Sigmoid colon (tissue), 4 donors: ENCODE results near the gene NPAS2.

Experiments used
- CTCF ChIP-seq, 4 experiments: fragments of 450-650 bp in 3 of 4; fragments of 200-600 bp in 1 of 4; IDR thresholded peaks; one replicate each; pipeline ENCODE4 v1.5.1; 2016 to 2019; ENCODE audit warnings: antibody characterized with exemption in 4 of 4, mild to moderate bottlenecking in 3 of 4, moderate library complexity in 2 of 4
- EP300 ChIP-seq, 4 donors: sonication (generic); formaldehyde crosslinking; IDR thresholded peaks; one replicate each; pipeline ENCODE4 v1.6.1; 2017; ENCODE audit warnings: antibody characterized with exemption in 4 of 4
- POLR2A ChIP-seq, 2 donors: fragments of 450-650 bp; IDR thresholded peaks; one replicate each; pipeline ENCODE4 v1.6.1; 2016; ENCODE audit warnings: antibody characterized with exemption in 2 of 2, mild to moderate bottlenecking in 2 of 2, moderate library complexity in 2 of 2

GRCh38 chr2:100852999-100853908 is 33.3 kb downstream of the NPAS2 start:
- TF ChIP-seq CTCF (IDR thresholded peaks at IDR 0.05) (no peak), POLR2A (IDR thresholded peaks at IDR 0.05) (no peak), EP300 (IDR thresholded peaks at IDR 0.05) (no peak)
